Cortex of kidney (tissue), 1 donor: Measurements from ENCODE around the gene SCT.

Source experiments
- DNase-seq: peaks from one replicate; lab custom pipeline; 2025; lab: John Stamatoyannopoulos, UW

Gene SCT

GRCh38 chr11:643849-644738, 17.1 kb upstream of the SCT start:
- no peak for DNase-seq

GRCh38 chr11:643366-643765, 16.4 kb upstream of the SCT start:
- DNase-seq = no peak

GRCh38 chr11:641806-642370, 14.9 kb upstream of the SCT start:
- DNase-seq = no peak

DNA sequence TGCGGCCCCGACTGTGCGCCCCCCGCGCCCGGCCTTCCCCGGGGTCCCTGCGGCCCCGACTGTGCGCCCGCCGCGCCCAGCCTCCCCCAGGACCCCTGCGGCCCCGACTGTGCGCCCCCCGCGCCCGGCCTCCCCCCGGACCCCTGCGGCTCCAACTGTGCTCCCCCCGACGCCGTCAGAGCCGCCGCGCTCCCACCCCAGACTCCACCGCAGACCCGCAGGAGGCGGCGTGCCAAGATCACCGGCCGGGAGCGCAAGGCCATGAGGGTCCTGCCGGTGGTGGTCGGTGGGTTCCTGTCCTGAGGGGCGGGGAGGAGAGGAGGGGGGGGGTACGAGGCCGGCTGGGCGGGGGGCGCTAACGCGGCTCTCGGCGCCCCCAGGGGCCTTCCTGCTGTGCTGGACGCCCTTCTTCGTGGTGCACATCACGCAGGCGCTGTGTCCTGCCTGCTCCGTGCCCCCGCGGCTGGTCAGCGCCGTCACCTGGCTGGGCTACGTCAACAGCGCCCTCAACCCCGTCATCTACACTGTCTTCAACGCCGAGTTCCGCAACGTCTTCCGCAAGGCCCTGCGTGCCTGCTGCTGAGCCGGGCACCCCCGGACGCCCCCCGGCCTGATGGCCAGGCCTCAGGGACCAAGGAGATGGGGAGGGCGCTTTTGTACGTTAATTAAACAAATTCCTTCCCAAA, 13.2 kb upstream of the SCT start:
- no peak for DNase-seq

DNA sequence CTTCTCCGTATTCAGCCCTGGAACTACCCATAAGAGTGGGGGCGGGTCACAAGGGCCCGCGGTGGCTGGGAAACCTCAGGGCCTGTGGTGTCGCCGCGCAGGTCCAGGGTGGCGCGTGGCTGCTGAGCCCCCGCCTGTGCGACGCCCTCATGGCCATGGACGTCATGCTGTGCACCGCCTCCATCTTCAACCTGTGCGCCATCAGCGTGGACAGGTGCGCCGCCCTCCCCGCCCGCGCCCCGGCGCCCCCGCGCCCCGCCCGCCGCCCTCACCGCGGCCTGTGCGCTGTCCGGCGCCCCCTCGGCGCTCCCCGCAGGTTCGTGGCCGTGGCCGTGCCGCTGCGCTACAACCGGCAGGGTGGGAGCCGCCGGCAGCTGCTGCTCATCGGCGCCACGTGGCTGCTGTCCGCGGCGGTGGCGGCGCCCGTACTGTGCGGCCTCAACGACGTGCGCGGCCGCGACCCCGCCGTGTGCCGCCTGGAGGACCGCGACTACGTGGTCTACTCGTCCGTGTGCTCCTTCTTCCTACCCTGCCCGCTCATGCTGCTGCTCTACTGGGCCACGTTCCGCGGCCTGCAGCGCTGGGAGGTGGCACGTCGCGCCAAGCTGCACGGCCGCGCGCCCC, 12.5 kb upstream of the SCT start:
- no peak for DNase-seq

GRCh38 chr11:638631-639331, 11.8 kb upstream of the SCT start:
- DNase-seq = no peak

- DNase-seq = no peak
These were observed 10.9 kb upstream of the SCT start for GRCh38 chr11:637593-638521.

GRCh38 chr11:637333-637592, 10.3 kb upstream of the SCT start:
- DNase-seq = no peak

DNA sequence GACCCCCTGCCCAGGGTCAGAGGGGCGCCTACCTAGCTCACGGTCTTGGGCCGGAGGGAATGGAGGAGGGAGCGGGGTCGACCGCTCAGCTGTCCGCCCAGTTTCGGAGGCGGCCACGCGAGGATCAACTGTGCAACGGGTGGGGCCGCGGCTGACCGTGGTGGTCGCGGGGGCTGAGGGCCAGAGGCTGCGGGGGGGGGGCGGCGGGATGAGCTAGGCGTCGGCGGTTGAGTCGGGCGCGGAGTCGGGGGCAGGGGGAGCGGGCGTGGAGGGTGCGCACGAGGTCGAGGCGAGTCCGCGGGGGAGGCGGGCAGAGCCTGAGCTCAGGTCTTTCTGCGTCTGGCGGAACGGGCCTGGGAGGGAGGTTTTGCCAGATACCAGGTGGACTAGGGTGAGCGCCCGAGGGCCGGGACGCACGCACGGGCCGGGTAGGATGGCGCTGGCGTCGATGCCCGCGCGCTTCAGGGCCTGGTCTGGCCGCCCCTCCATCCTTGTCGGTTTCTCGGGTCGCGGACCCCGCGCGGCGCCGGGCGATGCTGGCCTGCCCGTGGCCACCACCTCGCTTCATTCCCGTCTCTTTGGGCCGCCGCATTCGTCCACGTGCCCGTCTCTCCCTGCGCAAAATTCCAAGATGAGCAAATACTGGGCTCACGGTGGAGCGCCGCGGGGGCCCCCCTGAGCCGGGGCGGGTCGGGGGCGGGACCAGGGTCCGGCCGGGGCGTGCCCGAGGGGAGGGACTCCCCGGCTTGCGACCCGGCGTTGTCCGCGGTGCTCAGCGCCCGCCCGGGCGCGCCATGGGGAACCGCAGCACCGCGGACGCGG, 9.7 kb upstream of the SCT start, which contains the start of gene DRD4:
Gene DRD4, plus strand, starts transcription at position 759 of the 822 bp plus-strand sequence. Its CDS starts 36 bp downstream, at position 795.
- DNase-seq = no peak

DNA sequence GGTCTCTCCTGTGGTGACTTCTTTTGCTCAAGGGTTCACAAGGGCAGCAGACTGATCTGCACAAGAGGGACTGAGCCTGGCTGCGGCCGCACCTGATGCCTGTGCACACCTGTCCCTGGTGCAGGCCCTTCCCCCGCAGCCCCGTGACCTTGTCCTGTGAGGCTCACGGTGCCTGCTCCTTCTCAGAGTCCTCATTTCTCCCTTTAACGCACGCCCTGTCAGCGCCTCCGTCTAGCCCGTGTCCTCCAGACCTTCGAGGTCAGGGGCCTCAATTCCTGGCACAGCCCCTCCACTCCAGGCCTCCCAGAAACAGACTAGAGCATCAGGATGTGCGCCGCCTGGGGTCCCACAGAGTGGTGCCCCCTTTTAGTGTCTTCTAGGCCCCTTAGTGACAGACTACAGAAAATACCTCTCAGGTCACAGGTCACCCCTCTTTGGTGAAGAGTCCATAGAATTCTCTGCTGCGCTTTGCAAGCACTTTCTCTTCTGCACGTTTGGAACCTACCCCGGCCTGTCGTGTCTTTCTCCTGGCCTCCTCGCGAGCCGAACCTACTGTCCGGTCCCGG, 9.0 kb upstream of the SCT start:
- DNase-seq = no peak

DNA sequence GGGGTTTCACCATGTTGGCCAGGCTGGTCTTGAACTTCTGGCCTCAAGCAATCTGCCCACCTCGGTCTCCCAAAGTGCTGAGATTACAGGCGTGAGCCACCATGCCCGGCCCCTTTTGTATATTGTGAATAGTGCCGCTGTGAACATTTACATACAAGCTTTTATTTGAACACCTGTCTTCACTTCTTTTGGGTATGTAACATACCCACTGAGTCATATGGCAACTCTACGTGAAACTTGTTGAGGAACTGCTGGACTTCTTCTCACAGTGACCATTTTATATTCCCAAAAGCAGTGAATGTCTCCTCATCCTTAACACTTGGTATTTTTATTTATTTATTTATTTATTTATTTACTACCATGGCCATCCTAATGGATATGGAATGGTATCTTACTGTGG, 3.9 kb upstream of the SCT start:
- DNase-seq = no peak

DNA sequence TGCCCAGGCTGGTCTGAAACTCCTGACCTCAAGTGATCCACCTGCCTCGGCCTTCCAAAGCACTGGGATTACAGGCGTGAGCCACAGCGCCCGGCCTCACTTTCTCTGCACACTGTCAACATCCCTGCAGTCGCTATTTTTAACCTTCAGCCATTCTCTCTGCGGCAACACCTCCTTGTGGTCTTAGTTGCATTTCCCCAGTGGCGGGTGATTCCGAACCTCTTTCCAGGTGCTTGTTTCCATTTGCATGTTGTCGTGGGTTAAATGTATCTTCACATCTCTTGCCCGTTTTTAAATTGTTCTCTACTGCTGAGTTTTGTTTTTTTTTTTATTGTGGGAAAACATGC, 2.2 kb upstream of the SCT start:
- DNase-seq = no peak

- DNase-seq = no peak
These were observed 1.1 kb upstream of the SCT start for GRCh38 chr11:628056-628455.

GRCh38 chr11:627308-627576, 261 bp upstream of the SCT start:
- DNase-seq = no peak

GRCh38 chr11:625636-626268, 1.2 kb downstream of the SCT start:
- no peak for DNase-seq

- no peak for DNase-seq
These were observed 2.0 kb downstream of the SCT start, which contains the start of gene CDHR5 for GRCh38 chr11:624705-625635. Gene CDHR5, minus strand, starts transcription at chr11:624955. Its CDS starts 53 bp downstream, at chr11:624902.

GRCh38 chr11:623999-624704, 2.8 kb downstream of the SCT start:
- no peak for DNase-seq

GRCh38 chr11:623349-623869, 3.6 kb downstream of the SCT start:
- DNase-seq = no peak
